Mucosa of rectum (tissue), 2 donors: ENCODE measurements around the gene LTF.
"Not testable (repeated sequence)": the region's sequence is repeated elsewhere in the genome, so short reads cannot be mapped to it uniquely, and the experiment has no call there.

Experiments
- H3K27ac ChIP-seq, 2 donors: one replicate each; pipeline ENCODE4 v1.7.0; 2013; ENCODE audit warnings: inconsistent platforms in 2 of 2, low read depth in 2 of 2, low read length in 2 of 2
- H3K27me3 ChIP-seq, 2 donors: one replicate each; pipeline ENCODE4 v1.7.0; 2013; ENCODE audit warnings: low read length in 2 of 2; ENCODE audit not compliant: control insufficient read depth in 2 of 2, insufficient read depth in 2 of 2
- H3K36me3 ChIP-seq, 2 donors: one replicate each; pipeline ENCODE4 v1.7.0; 2013; ENCODE audit warnings: low read length in 2 of 2; ENCODE audit not compliant: control insufficient read depth in 2 of 2, insufficient read depth in 2 of 2
- H3K4me1 ChIP-seq, 2 donors: one replicate each; pipeline ENCODE4 v1.7.0; 2013; ENCODE audit warnings: low read length in 2 of 2, mild to moderate bottlenecking in 1 of 2; ENCODE audit not compliant: control insufficient read depth in 2 of 2, insufficient read depth in 2 of 2
- H3K4me3 ChIP-seq, 2 donors: one replicate each; pipeline ENCODE4 v1.7.0; 2013; ENCODE audit warnings: low read length in 2 of 2
- H3K9ac ChIP-seq, 2 donors: one replicate each; pipeline ENCODE4 v1.7.0; 2013; ENCODE audit warnings: low read length in 2 of 2, low read depth in 1 of 2, mild to moderate bottlenecking in 1 of 2
- H3K9me3 ChIP-seq, 2 donors: one replicate each; pipeline ENCODE4 v1.7.0; 2013; ENCODE audit warnings: low read length in 2 of 2; ENCODE audit not compliant: control insufficient read depth in 2 of 2
- donor health status: healthy.
- donor health status: Normal muscosa, but diverticular disease.

Gene LTF

GRCh38 chr3:46427916-46428833 is 36.5 kb downstream of the LTF start:
- no peak overlapping the region for H3K4me3 ChIP-seq
- no peaks in the 10 kb centered on the region for H3K27me3 ChIP-seq
- no peaks in the 10 kb centered on the region for H3K36me3 ChIP-seq
- H3K9ac ChIP-seq = no peak overlapping the region
- peak overlapping the region; percentile 73 to 89 for H3K27ac ChIP-seq
- H3K4me1 ChIP-seq = peaks cover 9 to 16% of the 10 kb centered on the region in 2 donors
- H3K9me3 ChIP-seq = no peaks in the 10 kb centered on the region

- H3K4me1 ChIP-seq = peaks cover 9 to 16% of the 10 kb centered on the region in 2 donors
- not testable (repeated sequence) for H3K27ac ChIP-seq, H3K9me3 ChIP-seq, H3K27me3 ChIP-seq, H3K9ac ChIP-seq, H3K4me3 ChIP-seq, H3K36me3 ChIP-seq
These were observed 37.3 kb downstream of the LTF start for GRCh38 chr3:46427404-46427803.

GRCh38 chr3:46426476-46426875 is 38.2 kb downstream of the LTF start:
- not testable (repeated sequence) for H3K9me3 ChIP-seq, H3K36me3 ChIP-seq
- peaks cover 9 to 16% of the 10 kb centered on the region in 2 donors for H3K4me1 ChIP-seq

GRCh38 chr3:46423588-46423987 is 41.1 kb downstream of the LTF start:
- no peaks in the 10 kb centered on the region for H3K27me3 ChIP-seq
- H3K9me3 ChIP-seq = no peaks in the 10 kb centered on the region
- no peak overlapping the region for H3K4me3 ChIP-seq
- H3K4me1 ChIP-seq = peaks cover 3 to 6% of the 10 kb centered on the region in 2 donors
- no peaks in the 10 kb centered on the region for H3K36me3 ChIP-seq
- H3K27ac ChIP-seq = no peak overlapping the region
- no peak overlapping the region for H3K9ac ChIP-seq

More at GRCh38 chr3:46426476-46426875, 38.2 kb downstream of the LTF start:
- H3K27ac ChIP-seq, H3K4me3 ChIP-seq, H3K9ac ChIP-seq, H3K27me3 ChIP-seq: not testable (repeated sequence)

GRCh38 chr3:46422617-46423016 is 42.1 kb downstream of the LTF start:
- H3K36me3 ChIP-seq = no peaks in the 10 kb centered on the region
- H3K27me3 ChIP-seq = no peaks in the 10 kb centered on the region
- peak overlapping the region; percentile 48 to 62 for H3K27ac ChIP-seq
- H3K4me3 ChIP-seq = no peak overlapping the region
- H3K9me3 ChIP-seq = no peaks in the 10 kb centered on the region
- peaks cover 0 to 2% of the 10 kb centered on the region in 2 donors for H3K4me1 ChIP-seq
- H3K9ac ChIP-seq = no peak overlapping the region

GRCh38 chr3:46420931-46421330 is 43.8 kb downstream of the LTF start:
- peaks cover 7 to 9% of the 10 kb centered on the region in 2 donors for H3K4me1 ChIP-seq
- no peak overlapping the region for H3K4me3 ChIP-seq
- H3K36me3 ChIP-seq = no peaks in the 10 kb centered on the region
- no peaks in the 10 kb centered on the region for H3K27me3 ChIP-seq
- H3K27ac ChIP-seq = no peak overlapping the region
- H3K9me3 ChIP-seq = no peaks in the 10 kb centered on the region
- H3K9ac ChIP-seq = no peak overlapping the region

GRCh38 chr3:46419816-46420215 is 44.9 kb downstream of the LTF start:
- Histone ChIP-seq H3K36me3 (no peaks in the 10 kb centered on the region), H3K9ac (no peak overlapping the region), H3K4me1 (peaks cover 7 to 12% of the 10 kb centered on the region in 2 donors), H3K9me3 (no peaks in the 10 kb centered on the region), H3K27ac (no peak overlapping the region), H3K4me3 (no peak overlapping the region), H3K27me3 (no peaks in the 10 kb centered on the region)

GRCh38 chr3:46417841-46418611 is 46.7 kb downstream of the LTF start:
- H3K9ac ChIP-seq = no peak overlapping the region
- no peaks in the 10 kb centered on the region for H3K9me3 ChIP-seq
- H3K27ac ChIP-seq = no peak overlapping the region
- H3K4me1 ChIP-seq = peaks cover 7 to 12% of the 10 kb centered on the region in 2 donors
- H3K36me3 ChIP-seq = no peaks in the 10 kb centered on the region
- no peaks in the 10 kb centered on the region for H3K27me3 ChIP-seq
- H3K4me3 ChIP-seq = no peak overlapping the region

GRCh38 chr3:46416811-46417510 is 47.7 kb downstream of the LTF start:
- no peaks in the 10 kb centered on the region for H3K36me3 ChIP-seq
- H3K27ac ChIP-seq = peak overlapping the region in 1 of 2 donors; percentile 38
- no peaks in the 10 kb centered on the region for H3K9me3 ChIP-seq
- H3K4me3 ChIP-seq = no peak overlapping the region
- peaks cover 7 to 12% of the 10 kb centered on the region in 2 donors for H3K4me1 ChIP-seq
- H3K27me3 ChIP-seq = no peaks in the 10 kb centered on the region
- no peak overlapping the region for H3K9ac ChIP-seq
